Ovary (tissue), 9 donors: ENCODE data around the gene RBM44. TPM values are rescaled to one million over a fixed set of nuclear protein-coding genes. Genes with fewer than 3 reads are reported as not detected.
"Not testable (repeated sequence)": the region's sequence is repeated elsewhere in the genome, so short reads cannot be mapped to it uniquely, and the experiment has no call there.

Source experiments
- DNase-seq, 5 donors: peaks; one replicate each; pipeline ENCODE4 v3.0.0-alpha.2; 2019 to 2020
- H3K27ac ChIP-seq, 2 donors: fragments of 200-600 bp; one replicate each; pipeline versions ENCODE4 v1.5.1 to v1.8.0; 2019 to 2022
- H3K27me3 ChIP-seq: fragments of 200-600 bp; one replicate; pipeline ENCODE4 v1.8.0; 2022
- H3K36me3 ChIP-seq: fragments of 200-600 bp; sonication (generic); one replicate; pipeline ENCODE4 v1.5.1; 2019
- H3K4me1 ChIP-seq: one replicate; pipeline ENCODE4 v1.8.1; 2013; ENCODE audit warnings: mild to moderate bottlenecking, moderate library complexity; ENCODE audit not compliant: insufficient read depth
- H3K4me3 ChIP-seq: fragments of 200-600 bp; sonication (generic); one replicate; pipeline ENCODE4 v1.5.1; 2017
- H3K9me3 ChIP-seq, 2 donors: fragments of 200-600 bp in 1 of 2; sonication (generic) in 1 of 2; one replicate each; pipeline versions ENCODE4 v1.5.1 to v1.8.1; 2013 to 2019; ENCODE audit warnings: mild to moderate bottlenecking in 1 of 2, moderate library complexity in 1 of 2
- EP300 ChIP-seq: sonication (generic); formaldehyde crosslinking; IDR thresholded peaks from one replicate; pipeline ENCODE4 v1.6.1; 2017; ENCODE audit warnings: antibody characterized with exemption
- POLR2A ChIP-seq: fragments of 450-650 bp; IDR thresholded peaks from one replicate; pipeline ENCODE4 v1.6.1; 2017; ENCODE audit warnings: antibody characterized with exemption, mild to moderate bottlenecking, moderate library complexity
- WGBS, 3 donors: extraction: QIAGEN DNeasy Blood & Tissue Kit in 1 of 3; methylation state at CpG; one replicate each; pipeline versions ENCODE4 v1.1.5 to v1.1.7; 2013 to 2017; 5-methylcytosine and 5-hydroxymethylcytosine counted together
- intact Hi-C, 4 donors: fragments of 100-400 bp; cut with DNase I; formaldehyde crosslinking; loops; one replicate each; pipeline versions ENCODE4 v1.11.0 to v1.15.1; 2022 to 2023
- polyA plus RNA-seq, 2 donors: library from polyadenylated mRNA; stranded (reverse); fragments of 200-250 nt in 1 of 2; fragments of 350-450 nt in 1 of 2; fragmentation: Illumina TruSeq in 1 of 2; extraction: RNeasy Lipid Tissue Mini Kit (QIAGEN cat#74804) in 1 of 2; gene quantifications; one replicate each; pipeline ENCODE4 v1.2.3, GENCODE V29; 2013 to 2014
- total RNA-seq, 7 donors: library from RNA; depleted of rRNA in 2 of 7; stranded (reverse); fragments of >200 nt in 2 of 7; fragmentation: NEBNext Ultra II Directional in 3 of 7; extraction: Animal tissue kit (Norgen Biotek cat#: 25700) in 3 of 7; gene quantifications; one replicate each; pipeline versions ENCODE4 v1.1.0 to v1.2.4, GENCODE V29; 2016 to 2023
- TF ChIP-seq, protein P1 (sequence below), 3 donors: fragments of 450-650 bp in 2 of 3; fragments of 200-600 bp in 1 of 3; IDR thresholded peaks; one replicate each; pipeline versions ENCODE4 v1.5.1 to v1.8.0; 2016 to 2022; ENCODE audit warnings: antibody characterized with exemption in 3 of 3, mild to moderate bottlenecking in 1 of 3
- donor health status: DM: no; HTN: no; CAD: no; lungs with moderate emphysema.
- donor health status: DM: no; HTN: no; CAD: no.
- donor health status: Bipolar disorder and iron deficiency.
- donor health status: DM: yes; HTN: yes; CAD: no.
- donor health status: DM: no; HTN: no; CAD: no.
- donor health status: DM: yes; HTN: yes; CAD: no.

Gene RBM44
- total and polyA plus RNA-seq, 9 donors: 0.13 to 0.83 (median 0.33) TPM

GRCh38 chr2:237827421-237827987 is 28.9 kb downstream of the RBM44 start:
- TF ChIP-seq, protein P1, sequence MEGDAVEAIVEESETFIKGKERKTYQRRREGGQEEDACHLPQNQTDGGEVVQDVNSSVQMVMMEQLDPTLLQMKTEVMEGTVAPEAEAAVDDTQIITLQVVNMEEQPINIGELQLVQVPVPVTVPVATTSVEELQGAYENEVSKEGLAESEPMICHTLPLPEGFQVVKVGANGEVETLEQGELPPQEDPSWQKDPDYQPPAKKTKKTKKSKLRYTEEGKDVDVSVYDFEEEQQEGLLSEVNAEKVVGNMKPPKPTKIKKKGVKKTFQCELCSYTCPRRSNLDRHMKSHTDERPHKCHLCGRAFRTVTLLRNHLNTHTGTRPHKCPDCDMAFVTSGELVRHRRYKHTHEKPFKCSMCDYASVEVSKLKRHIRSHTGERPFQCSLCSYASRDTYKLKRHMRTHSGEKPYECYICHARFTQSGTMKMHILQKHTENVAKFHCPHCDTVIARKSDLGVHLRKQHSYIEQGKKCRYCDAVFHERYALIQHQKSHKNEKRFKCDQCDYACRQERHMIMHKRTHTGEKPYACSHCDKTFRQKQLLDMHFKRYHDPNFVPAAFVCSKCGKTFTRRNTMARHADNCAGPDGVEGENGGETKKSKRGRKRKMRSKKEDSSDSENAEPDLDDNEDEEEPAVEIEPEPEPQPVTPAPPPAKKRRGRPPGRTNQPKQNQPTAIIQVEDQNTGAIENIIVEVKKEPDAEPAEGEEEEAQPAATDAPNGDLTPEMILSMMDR (IDR thresholded peaks at IDR 0.05): no peak
- no peak for TF ChIP-seq EP300
- no peak for TF ChIP-seq POLR2A
- H3K27me3 ChIP-seq: no peaks in the 10 kb centered on the region
- intact Hi-C loops: no loop called here
- no peak for DNase-seq
- no peaks in the 10 kb centered on the region for H3K36me3 ChIP-seq
- H3K4me3 ChIP-seq: no peak overlapping the region
- no peaks in the 10 kb centered on the region for H3K4me1 ChIP-seq
- no peaks in the 10 kb centered on the region for H3K9me3 ChIP-seq
- H3K27ac ChIP-seq: no peak overlapping the region
- 80 to 85% (median 83%) methylated on average over 3 of the region's 3 CpGs for WGBS, 3 donors

GRCh38 chr2:237830522-237830921 is 31.9 kb downstream of the RBM44 start:
- no peaks in the 10 kb centered on the region for H3K4me1 ChIP-seq
- WGBS, 3 donors: 92 to 99% (median 94%) methylated on average over 2 of the region's 2 CpGs
- intact Hi-C loops: no loop called here
- no peaks in the 10 kb centered on the region for H3K36me3 ChIP-seq
- no peak overlapping the region for H3K4me3 ChIP-seq
- TF ChIP-seq POLR2A (no peak), EP300 (no peak)
- TF ChIP-seq, protein P1 (IDR thresholded peaks at IDR 0.05): no peak
- H3K27ac ChIP-seq: no peak overlapping the region
- no peaks in the 10 kb centered on the region for H3K27me3 ChIP-seq
- H3K9me3 ChIP-seq: no peaks in the 10 kb centered on the region
- no peak for DNase-seq

DNA sequence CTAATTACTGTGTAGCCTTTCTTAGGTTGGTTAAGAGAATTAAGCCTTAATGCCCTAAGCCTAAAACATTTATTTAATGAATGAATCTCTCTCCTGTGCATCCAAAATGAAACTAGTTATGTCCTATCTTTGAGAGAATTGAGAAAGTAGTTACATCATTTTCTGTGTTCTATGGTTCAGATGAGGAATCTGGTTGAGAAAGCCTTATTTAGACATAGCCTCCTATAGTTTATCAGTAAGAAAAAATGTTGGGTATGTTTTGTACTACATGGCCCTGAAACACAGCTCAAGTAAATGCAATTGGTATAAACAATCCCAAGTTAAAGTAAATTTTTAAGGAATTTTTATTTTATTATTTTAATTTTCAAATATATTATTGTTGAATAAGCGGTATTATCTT is 35.0 kb downstream of the RBM44 start:
- H3K27me3 ChIP-seq: no peaks in the 10 kb centered on the region
- TF ChIP-seq, protein P1 (IDR thresholded peaks at IDR 0.05): no peak
- TF ChIP-seq EP300 (no peak), POLR2A (no peak)
- no peaks in the 10 kb centered on the region for H3K4me1 ChIP-seq
- no peak overlapping the region for H3K4me3 ChIP-seq
- DNase-seq: no peak
- H3K9me3 ChIP-seq: no peaks in the 10 kb centered on the region
- no peak overlapping the region for H3K27ac ChIP-seq
- H3K36me3 ChIP-seq: no peaks in the 10 kb centered on the region
- WGBS, 3 donors: 30 to 53% (median 48%) methylated on average over 1 of the region's 1 CpG
- intact Hi-C loops: no loop called here

DNA sequence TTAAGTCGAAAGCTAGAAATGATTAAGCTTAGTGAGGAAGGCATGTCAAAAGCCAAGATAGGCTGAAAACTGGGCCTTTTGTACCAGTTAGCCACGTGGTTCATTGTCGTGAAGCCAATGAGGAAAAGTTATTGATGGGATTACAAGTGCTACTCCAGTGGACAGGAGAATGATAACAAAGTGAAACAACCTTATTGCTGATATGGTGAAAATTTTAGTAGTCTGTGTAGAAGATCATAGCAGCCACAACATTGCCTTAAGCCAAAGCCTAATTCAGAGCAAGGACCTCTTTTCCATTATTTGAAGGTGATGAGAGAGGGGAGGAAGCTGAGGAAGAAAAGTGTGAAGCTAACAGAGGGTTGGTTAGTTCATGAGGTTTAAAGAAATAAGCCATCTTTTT is 36.8 kb downstream of the RBM44 start:
- TF ChIP-seq POLR2A: no peak
- intact Hi-C loops: no loop called here
- WGBS, 3 donors: 65 to 69% (median 66%) methylated on average over 3 of the region's 3 CpGs
- H3K27ac ChIP-seq: no peak overlapping the region
- no peaks in the 10 kb centered on the region for H3K4me1 ChIP-seq
- no peak overlapping the region for H3K4me3 ChIP-seq
- no peaks in the 10 kb centered on the region for H3K9me3 ChIP-seq
- H3K27me3 ChIP-seq: no peaks in the 10 kb centered on the region
- no peak for DNase-seq
- no peaks in the 10 kb centered on the region for H3K36me3 ChIP-seq

DNA sequence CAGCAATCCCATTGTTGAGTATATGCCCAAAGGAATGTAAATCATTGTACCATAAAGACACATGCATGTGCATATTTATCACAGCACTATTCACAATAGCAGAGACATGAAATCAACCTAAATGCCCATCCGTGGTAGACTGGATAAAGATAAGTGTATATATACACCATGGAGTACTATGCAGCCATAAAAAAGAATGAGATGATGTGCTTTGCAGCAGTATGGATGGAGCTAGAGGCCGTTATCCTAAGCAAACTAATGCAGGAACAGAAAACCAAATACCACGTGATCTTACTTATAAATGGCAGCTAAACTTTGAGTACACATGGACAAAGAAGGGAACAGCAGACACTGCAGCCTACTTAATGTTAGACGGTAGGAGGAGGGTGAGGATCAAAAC is 42.5 kb downstream of the RBM44 start:
- Histone ChIP-seq H3K9me3 (no peaks in the 10 kb centered on the region), H3K4me3 (no peak overlapping the region), H3K36me3 (no peaks in the 10 kb centered on the region), H3K4me1 (no peaks in the 10 kb centered on the region), H3K27ac (no peak overlapping the region), H3K27me3 (no peaks in the 10 kb centered on the region)
- TF ChIP-seq EP300: no peak
- TF ChIP-seq, protein P1 (IDR thresholded peaks at IDR 0.05): no peak
- TF ChIP-seq POLR2A: no peak
- no peak for DNase-seq
- intact Hi-C loops: no loop called here
- 67 to 72% (median 71%) methylated on average over 4 of the region's 4 CpGs for WGBS, 3 donors

DNA sequence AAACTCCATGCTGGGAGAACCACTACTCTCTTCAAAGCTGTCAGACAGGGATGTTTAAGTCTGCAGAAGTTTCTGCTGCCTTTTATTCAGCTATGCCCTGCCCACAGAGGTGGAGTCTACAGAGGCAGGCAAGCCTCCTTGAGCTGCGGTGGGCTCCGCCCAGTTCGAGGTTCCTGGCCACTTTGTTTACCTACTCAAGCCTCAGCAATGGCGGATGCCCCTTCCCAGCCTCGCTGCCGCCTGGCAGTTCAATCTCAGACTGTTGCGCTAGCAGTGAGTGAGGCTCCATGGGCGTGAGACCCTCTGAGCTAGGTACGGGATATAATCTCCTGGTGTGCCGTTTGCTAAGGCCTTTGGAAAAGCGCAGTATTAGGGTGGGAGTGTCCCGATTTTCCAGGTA is 50.4 kb downstream of the RBM44 start:
- intact Hi-C loops, H3K4me1 ChIP-seq, H3K9me3 ChIP-seq, H3K4me3 ChIP-seq, H3K27ac ChIP-seq, DNase-seq, H3K36me3 ChIP-seq, H3K27me3 ChIP-seq: not testable (repeated sequence)
- 92 to 97% (median 96%) methylated on average over 12 of the region's 12 CpGs for WGBS, 3 donors
